ENCODE results near the gene DLL4.

DNA sequence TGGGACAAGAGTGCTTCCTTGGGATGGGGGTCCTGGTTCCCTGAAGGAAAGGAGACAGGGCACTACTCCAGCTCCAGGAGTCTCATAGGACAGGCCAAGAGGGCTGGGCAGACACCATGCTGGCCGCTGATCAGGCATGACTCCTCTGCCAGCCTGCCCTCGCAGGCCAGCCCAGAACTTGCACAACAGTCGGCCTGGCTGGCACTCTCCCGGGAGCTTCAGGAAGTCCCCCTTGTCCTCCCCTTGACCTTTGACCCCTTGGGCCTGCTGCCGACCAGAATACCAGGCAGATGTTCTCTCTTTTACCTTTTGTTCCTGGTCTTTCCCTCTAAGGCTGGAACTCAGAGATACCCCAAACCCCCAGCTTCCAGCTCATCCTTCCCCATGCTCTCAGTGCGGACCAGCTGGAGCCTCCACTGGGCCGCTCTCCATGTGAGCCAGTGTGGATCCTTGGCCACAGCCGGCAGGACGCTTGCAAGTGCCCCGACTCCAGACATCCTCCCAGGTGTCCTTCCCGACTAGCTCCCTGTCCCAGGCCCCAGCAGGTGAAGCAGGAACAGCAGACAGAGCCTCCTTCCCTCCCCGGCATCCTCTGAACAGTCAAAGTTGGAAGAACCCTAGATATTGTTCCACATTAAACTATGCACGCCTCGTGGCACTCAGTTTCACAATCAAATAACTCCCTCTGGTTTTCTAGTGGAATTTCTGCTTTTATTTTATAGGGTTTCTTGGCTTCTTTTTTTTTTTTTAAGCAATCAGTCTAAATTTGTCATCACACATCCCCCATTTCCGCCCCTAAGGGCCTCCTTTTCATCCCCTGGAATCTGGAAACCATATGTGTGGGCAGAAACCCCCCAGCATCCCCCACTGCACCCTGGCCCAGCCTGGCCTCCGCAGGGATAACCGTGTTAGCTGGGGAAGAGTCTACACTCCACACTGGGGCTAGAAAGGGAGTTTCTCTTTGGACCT, 19.2 kb upstream of the DLL4 start:
- TF ChIP-seq, protein P1, sequence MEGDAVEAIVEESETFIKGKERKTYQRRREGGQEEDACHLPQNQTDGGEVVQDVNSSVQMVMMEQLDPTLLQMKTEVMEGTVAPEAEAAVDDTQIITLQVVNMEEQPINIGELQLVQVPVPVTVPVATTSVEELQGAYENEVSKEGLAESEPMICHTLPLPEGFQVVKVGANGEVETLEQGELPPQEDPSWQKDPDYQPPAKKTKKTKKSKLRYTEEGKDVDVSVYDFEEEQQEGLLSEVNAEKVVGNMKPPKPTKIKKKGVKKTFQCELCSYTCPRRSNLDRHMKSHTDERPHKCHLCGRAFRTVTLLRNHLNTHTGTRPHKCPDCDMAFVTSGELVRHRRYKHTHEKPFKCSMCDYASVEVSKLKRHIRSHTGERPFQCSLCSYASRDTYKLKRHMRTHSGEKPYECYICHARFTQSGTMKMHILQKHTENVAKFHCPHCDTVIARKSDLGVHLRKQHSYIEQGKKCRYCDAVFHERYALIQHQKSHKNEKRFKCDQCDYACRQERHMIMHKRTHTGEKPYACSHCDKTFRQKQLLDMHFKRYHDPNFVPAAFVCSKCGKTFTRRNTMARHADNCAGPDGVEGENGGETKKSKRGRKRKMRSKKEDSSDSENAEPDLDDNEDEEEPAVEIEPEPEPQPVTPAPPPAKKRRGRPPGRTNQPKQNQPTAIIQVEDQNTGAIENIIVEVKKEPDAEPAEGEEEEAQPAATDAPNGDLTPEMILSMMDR (IDR thresholded peaks at IDR 0.05) = no peak
- TF ChIP-seq EP300 (IDR thresholded peaks at IDR 0.05) = no peak
